ENCODE measurements around the gene MVK. TPM values are rescaled to one million over a fixed set of nuclear protein-coding genes. Genes with fewer than 3 reads are reported as not detected.

Gene MVK
- total and polyA plus RNA-seq, 5 donors: 5.8 to 10.2 (median 7.4) TPM

Other genes starting within 250 kb of the MVK start
- under 1 TPM; 0.31 to 0.88 (median 0.51) TPM for gene MYO1H, start 225.9 kb upstream of the MVK start, total RNA-seq
- gene MYO1H, start 225.9 kb upstream of the MVK start, polyA plus RNA-seq: 0.09 TPM
- 10 to 100 TPM; 28.3 to 76.9 (median 32.9) TPM for gene KCTD10, start 96.5 kb upstream of the MVK start, total RNA-seq
- gene KCTD10, start 96.5 kb upstream of the MVK start, polyA plus RNA-seq: 16.5 TPM
- gene UBE3B, start 96.2 kb upstream of the MVK start, total RNA-seq: 10 to 100 TPM; 39.9 to 53.2 (median 46.8) TPM
- gene UBE3B, start 96.2 kb upstream of the MVK start, polyA plus RNA-seq: 22.6 TPM
- gene MMAB, start 290 bp upstream of the MVK start, total RNA-seq: 10 to 100 TPM; 37.0 to 50.7 (median 42.2) TPM
- gene MMAB, start 290 bp upstream of the MVK start, polyA plus RNA-seq: 46.9 TPM
- 10 to 100 TPM in 2 of 4 donors, 1 to 10 TPM in 2; 9.3 to 16.4 (median 10.0) TPM for gene FAM222A, start 140.0 kb downstream of the MVK start, total RNA-seq
- 14.8 TPM for gene FAM222A, start 140.0 kb downstream of the MVK start, polyA plus RNA-seq